GM19351 (cell line): Measurements from ENCODE around the gene RNF123.

Source experiments
- ATAC-seq: cut with Tn5 transposase; IDR thresholded peaks from one replicate; pipeline ENCODE4 v1.9.1; 2021; ENCODE audit warnings: mild to moderate bottlenecking, moderate library complexity; ENCODE audit not compliant: unreplicated experiment

Gene RNF123

GRCh38 chr3:49689046-49689907 lies at the start of gene RNF123, which contains the start of gene MST1:
RNF123 (plus strand) TSS chr3:49689557; CDS start chr3:49691166, 1,609 bp downstream.
MST1 (minus strand) TSS chr3:49689474; CDS start chr3:49688691, 783 bp downstream.
- ATAC-seq: peak; percentile 60

- ATAC-seq: no peak
Observed at GRCh38 chr3:49641292-49641691, 48.1 kb upstream of the RNF123 start.

GRCh38 chr3:49641921-49642707 lies 47.2 kb upstream of the RNF123 start:
- no peak for ATAC-seq

GRCh38 chr3:49642708-49643145 lies 46.6 kb upstream of the RNF123 start:
- no peak for ATAC-seq

- no peak for ATAC-seq
Observed at GRCh38 chr3:49644684-49645083, 44.7 kb upstream of the RNF123 start.

- ATAC-seq: no peak
Observed at GRCh38 chr3:49646236-49646635, 43.1 kb upstream of the RNF123 start.

- ATAC-seq: no peak
Observed at GRCh38 chr3:49647741-49648140, 41.6 kb upstream of the RNF123 start.

GRCh38 chr3:49648354-49649019 lies 40.9 kb upstream of the RNF123 start:
- ATAC-seq: no peak

- no peak for ATAC-seq
Observed at GRCh38 chr3:49649576-49649975, 39.8 kb upstream of the RNF123 start.

- ATAC-seq: no peak
Observed at GRCh38 chr3:49650177-49650576, 39.2 kb upstream of the RNF123 start.

- no peak for ATAC-seq
Observed at GRCh38 chr3:49650637-49651036, 38.7 kb upstream of the RNF123 start.

GRCh38 chr3:49652218-49652902 lies 37.0 kb upstream of the RNF123 start:
- ATAC-seq: no peak

- ATAC-seq: no peak
Observed at GRCh38 chr3:49652903-49653415, 36.4 kb upstream of the RNF123 start.

- ATAC-seq: no peak
Observed at GRCh38 chr3:49653621-49654020, 35.7 kb upstream of the RNF123 start.

GRCh38 chr3:49654176-49654825 lies 35.1 kb upstream of the RNF123 start:
- ATAC-seq: no peak

GRCh38 chr3:49654955-49655556 lies 34.3 kb upstream of the RNF123 start:
- no peak for ATAC-seq

GRCh38 chr3:49655731-49656285 lies 33.5 kb upstream of the RNF123 start:
- no peak for ATAC-seq

GRCh38 chr3:49656541-49657112 lies 32.7 kb upstream of the RNF123 start:
- ATAC-seq: no peak
